Measurements from ENCODE around the gene LRRK1. TPM values are rescaled to one million over a fixed set of nuclear protein-coding genes. Genes with fewer than 3 reads are reported as not detected.

LRRK1 gene
- polyA plus RNA-seq, 1 donor (not counting 4 experiments of a cell fraction or from before 2014, with no cell fraction given) = 6.2 TPM

- FAIRE-seq (no peak), DNase-seq (ENCODE audit: low read depth, low spot score) (no peak)
- Histone ChIP-seq H3K4me3 (ENCODE audit: control insufficient read depth in 2 of 3, extremely low read depth in 1 of 3, insufficient read depth in 2 of 3, low read depth in 1 of 3, low read length in 3 of 3) (no peak overlapping the region), H3K4me2 (ENCODE audit: control insufficient read depth, extremely low read depth, insufficient read depth, low read depth, low read length) (no peak overlapping the region), H3K9me3 (ENCODE audit: control insufficient read depth, low read depth, low read length) (no peaks in the 10 kb centered on the region), H3K27ac (ENCODE audit: control insufficient read depth, insufficient read depth, low read length) (no peak overlapping the region), H3K36me3 (ENCODE audit: control insufficient read depth in 2 of 2, extremely low read depth in 1 of 2, insufficient read depth in 2 of 2, low read length in 2 of 2) (peaks cover 9 to 18% of the 10 kb centered on the region in 2 experiments), H3K9me1 (ENCODE audit: control insufficient read depth, extremely low read depth, insufficient read depth, low read length) (no peaks in the 10 kb centered on the region), H3K27me3 (ENCODE audit: control insufficient read depth, extremely low read depth, insufficient read depth, low read length) (no peaks in the 10 kb centered on the region), H4K20me1 (ENCODE audit: control insufficient read depth, extremely low read depth, insufficient read depth, low read length) (no peaks in the 10 kb centered on the region), H3K4me1 (ENCODE audit: control insufficient read depth, extremely low read depth, insufficient read depth, low read length) (no peaks in the 10 kb centered on the region), H3K79me2 (ENCODE audit: control insufficient read depth, insufficient read depth, low read length) (no peaks in the 10 kb centered on the region), H2AFZ (ENCODE audit: control insufficient read depth, low read length) (no peak overlapping the region), H3K9ac (ENCODE audit: control insufficient read depth, extremely low read depth, insufficient read depth, low read length) (no peak overlapping the region)
- dilution Hi-C loops (cut with MboI; ENCODE audit: extremely low pct_ligation_motif_present, low sequenced_read_pairs) = no loop called here
- no peak for TF ChIP-seq EZH2 (IDR thresholded peaks at IDR 0.05; ENCODE audit: low read length)
- no peak for TF ChIP-seq CTCF (optimal IDR thresholded peaks at IDR 0.05 in 1 of 3, IDR thresholded peaks at IDR 0.05 in 1 of 3, conservative IDR thresholded peaks at IDR 0.05 in 1 of 3; ENCODE audit: extremely low read depth in 1 of 3, insufficient read depth in 2 of 3, low read length in 3 of 3)
Measured at GRCh38 chr15:101054991-101055390, 135.8 kb downstream of the LRRK1 start.

- Histone ChIP-seq H3K9me3 (ENCODE audit: control insufficient read depth, low read depth, low read length) (no peaks in the 10 kb centered on the region), H3K9ac (ENCODE audit: control insufficient read depth, extremely low read depth, insufficient read depth, low read length) (no peak overlapping the region), H3K79me2 (ENCODE audit: control insufficient read depth, insufficient read depth, low read length) (no peaks in the 10 kb centered on the region), H3K4me1 (ENCODE audit: control insufficient read depth, extremely low read depth, insufficient read depth, low read length) (no peaks in the 10 kb centered on the region), H3K27ac (ENCODE audit: control insufficient read depth, insufficient read depth, low read length) (no peak overlapping the region), H3K9me1 (ENCODE audit: control insufficient read depth, extremely low read depth, insufficient read depth, low read length) (no peaks in the 10 kb centered on the region), H3K4me2 (ENCODE audit: control insufficient read depth, extremely low read depth, insufficient read depth, low read depth, low read length) (no peak overlapping the region), H3K36me3 (ENCODE audit: control insufficient read depth in 2 of 2, extremely low read depth in 1 of 2, insufficient read depth in 2 of 2, low read length in 2 of 2) (peaks cover 9 to 18% of the 10 kb centered on the region in 2 experiments), H2AFZ (ENCODE audit: control insufficient read depth, low read length) (no peak overlapping the region), H4K20me1 (ENCODE audit: control insufficient read depth, extremely low read depth, insufficient read depth, low read length) (no peaks in the 10 kb centered on the region), H3K27me3 (ENCODE audit: control insufficient read depth, extremely low read depth, insufficient read depth, low read length) (no peaks in the 10 kb centered on the region), H3K4me3 (ENCODE audit: control insufficient read depth in 2 of 3, extremely low read depth in 1 of 3, insufficient read depth in 2 of 3, low read depth in 1 of 3, low read length in 3 of 3) (no peak overlapping the region)
- DNase-seq (ENCODE audit: low read depth, low spot score) = no peak
- dilution Hi-C loops (cut with MboI; ENCODE audit: extremely low pct_ligation_motif_present, low sequenced_read_pairs) = no loop called here
- no peak for TF ChIP-seq EZH2 (IDR thresholded peaks at IDR 0.05; ENCODE audit: low read length)
- TF ChIP-seq CTCF (optimal IDR thresholded peaks at IDR 0.05 in 1 of 3, IDR thresholded peaks at IDR 0.05 in 1 of 3, conservative IDR thresholded peaks at IDR 0.05 in 1 of 3; ENCODE audit: extremely low read depth in 1 of 3, insufficient read depth in 2 of 3, low read length in 3 of 3) = no peak
- FAIRE-seq = no peak
Measured at GRCh38 chr15:101055411-101055810, 136.3 kb downstream of the LRRK1 start.
